Progenitor cell of endocrine pancreas (in vitro differentiated cells): Measurements from ENCODE around the gene AP1S1. TPM values are rescaled to one million over a fixed set of nuclear protein-coding genes. Genes with fewer than 3 reads are reported as not detected.
A peak's percentile ranks its signal among the peaks of the same experiment; 100 is the strongest.

Experiments
- DNase-seq: peaks from one replicate; pipeline ENCODE4 v3.0.0; 2021; ENCODE audit warnings: low spot score; ENCODE audit not compliant: unreplicated experiment
- H3K27ac Mint-ChIP-seq: 2 replicates; pipeline ENCODE4 v1.8.0; 2021; ENCODE audit warnings: mild to moderate bottlenecking, moderate library complexity, mixed read lengths
- H3K27me3 Mint-ChIP-seq: 2 replicates; pipeline ENCODE4 v1.8.0; 2021; ENCODE audit warnings: mixed read lengths
- H3K36me3 Mint-ChIP-seq: 2 replicates; pipeline ENCODE4 v1.8.0; 2022; ENCODE audit warnings: mixed read lengths; ENCODE audit not compliant: insufficient read depth
- H3K4me1 Mint-ChIP-seq: 2 replicates; pipeline ENCODE4 v1.8.0; 2021; ENCODE audit warnings: low read depth, mixed read lengths
- H3K4me3 Mint-ChIP-seq: 2 replicates; pipeline ENCODE4 v1.8.0; 2021; ENCODE audit warnings: low read depth, mild to moderate bottlenecking, moderate library complexity, mixed read lengths
- H3K9me3 Mint-ChIP-seq: 2 replicates; pipeline ENCODE4 v1.8.0; 2021; ENCODE audit warnings: low read depth, mixed read lengths
- CTCF ChIP-seq: fragments of 200-600 bp; sonication (generic); IDR thresholded peaks from one replicate; pipeline ENCODE4 v1.5.0; 2021; ENCODE audit warnings: antibody characterized with exemption, mild to moderate bottlenecking; ENCODE audit not compliant: unreplicated experiment
- total RNA-seq: library from RNA; stranded (reverse); gene quantifications from 2 replicates; pipeline ENCODE4 v1.2.1, GENCODE V29; 2021

AP1S1 gene
- total RNA-seq, 1 donor from 2014 or later: 61.3 TPM

DNA sequence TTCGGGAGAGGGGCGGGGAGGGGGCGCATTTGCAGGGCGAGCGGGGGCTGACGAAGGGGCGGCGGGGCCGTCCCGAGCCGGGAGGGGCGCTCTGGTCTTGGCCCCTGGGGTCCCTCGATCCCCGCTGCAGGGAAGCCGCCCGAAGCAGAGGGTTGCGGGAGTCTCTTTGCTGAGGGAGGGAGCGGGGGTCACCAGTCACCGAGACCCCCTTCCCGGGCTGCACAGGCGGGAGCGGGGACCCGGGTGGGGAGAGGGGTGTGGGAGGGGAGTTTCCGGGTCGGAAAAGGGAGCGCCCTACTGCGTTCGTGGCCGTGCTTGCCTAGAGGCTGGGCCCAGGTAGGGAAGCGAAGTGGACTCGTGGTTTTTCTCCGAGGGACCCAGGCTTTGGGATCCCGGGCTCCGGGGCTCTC is 422 bp downstream of the AP1S1 start:
- H3K27ac Mint-ChIP-seq: peak overlapping the region; percentile 86
- peaks cover 9% of the 10 kb centered on the region for H3K27me3 Mint-ChIP-seq
- peak overlapping the region; percentile 81 for H3K4me3 Mint-ChIP-seq
- H3K36me3 Mint-ChIP-seq: peaks cover 5% of the 10 kb centered on the region
- TF ChIP-seq CTCF: no peak
- H3K9me3 Mint-ChIP-seq: no peaks in the 10 kb centered on the region
- DNase-seq: no peak
- H3K4me1 Mint-ChIP-seq: peaks cover 9% of the 10 kb centered on the region

- TF ChIP-seq CTCF: no peak
- H3K27me3 Mint-ChIP-seq: peaks cover 8% of the 10 kb centered on the region
- no peaks in the 10 kb centered on the region for H3K9me3 Mint-ChIP-seq
- H3K4me3 Mint-ChIP-seq: peak overlapping the region; percentile 81
- H3K36me3 Mint-ChIP-seq: peaks cover 8% of the 10 kb centered on the region
- peak overlapping the region; percentile 86 for H3K27ac Mint-ChIP-seq
- peaks cover 7% of the 10 kb centered on the region for H3K4me1 Mint-ChIP-seq
- no peak for DNase-seq
Measured at GRCh38 chr7:101155303-101155702, 1.0 kb downstream of the AP1S1 start.

DNA sequence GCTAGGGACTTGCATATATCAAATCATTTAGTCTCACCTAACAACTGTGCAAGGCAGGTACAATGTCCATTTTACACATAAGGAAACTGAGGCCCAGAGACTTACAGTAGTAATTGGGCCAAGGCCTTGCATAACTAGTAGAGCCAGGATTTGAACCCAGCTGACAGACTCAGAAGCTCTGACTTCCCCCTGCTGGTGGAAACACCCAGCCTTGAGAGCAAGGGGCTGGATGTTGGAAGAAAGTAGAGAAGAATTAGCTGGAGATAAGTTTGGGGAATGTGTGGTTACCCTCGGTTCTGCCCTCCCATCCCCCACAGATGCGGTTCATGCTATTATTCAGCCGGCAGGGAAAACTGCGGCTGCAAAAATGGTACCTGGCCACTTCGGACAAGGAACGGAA is 2.0 kb downstream of the AP1S1 start:
- Mint-ChIP-seq H3K4me1 (peaks cover 7% of the 10 kb centered on the region), H3K27me3 (peaks cover 12% of the 10 kb centered on the region), H3K36me3 (peaks cover 9% of the 10 kb centered on the region), H3K4me3 (peak overlapping the region; percentile 29), H3K27ac (peak overlapping the region; percentile 27), H3K9me3 (no peaks in the 10 kb centered on the region)
- DNase-seq: no peak
- peak; percentile 11 for TF ChIP-seq CTCF

GRCh38 chr7:101156866-101157589 is 2.8 kb downstream of the AP1S1 start:
- Mint-ChIP-seq H3K9me3 (no peaks in the 10 kb centered on the region), H3K27me3 (peaks cover 16% of the 10 kb centered on the region), H3K4me3 (peak overlapping the region; percentile 5), H3K4me1 (peaks cover 7% of the 10 kb centered on the region), H3K36me3 (peaks cover 9% of the 10 kb centered on the region), H3K27ac (no peak overlapping the region)
- DNase-seq: no peak
- no peak for TF ChIP-seq CTCF

DNA sequence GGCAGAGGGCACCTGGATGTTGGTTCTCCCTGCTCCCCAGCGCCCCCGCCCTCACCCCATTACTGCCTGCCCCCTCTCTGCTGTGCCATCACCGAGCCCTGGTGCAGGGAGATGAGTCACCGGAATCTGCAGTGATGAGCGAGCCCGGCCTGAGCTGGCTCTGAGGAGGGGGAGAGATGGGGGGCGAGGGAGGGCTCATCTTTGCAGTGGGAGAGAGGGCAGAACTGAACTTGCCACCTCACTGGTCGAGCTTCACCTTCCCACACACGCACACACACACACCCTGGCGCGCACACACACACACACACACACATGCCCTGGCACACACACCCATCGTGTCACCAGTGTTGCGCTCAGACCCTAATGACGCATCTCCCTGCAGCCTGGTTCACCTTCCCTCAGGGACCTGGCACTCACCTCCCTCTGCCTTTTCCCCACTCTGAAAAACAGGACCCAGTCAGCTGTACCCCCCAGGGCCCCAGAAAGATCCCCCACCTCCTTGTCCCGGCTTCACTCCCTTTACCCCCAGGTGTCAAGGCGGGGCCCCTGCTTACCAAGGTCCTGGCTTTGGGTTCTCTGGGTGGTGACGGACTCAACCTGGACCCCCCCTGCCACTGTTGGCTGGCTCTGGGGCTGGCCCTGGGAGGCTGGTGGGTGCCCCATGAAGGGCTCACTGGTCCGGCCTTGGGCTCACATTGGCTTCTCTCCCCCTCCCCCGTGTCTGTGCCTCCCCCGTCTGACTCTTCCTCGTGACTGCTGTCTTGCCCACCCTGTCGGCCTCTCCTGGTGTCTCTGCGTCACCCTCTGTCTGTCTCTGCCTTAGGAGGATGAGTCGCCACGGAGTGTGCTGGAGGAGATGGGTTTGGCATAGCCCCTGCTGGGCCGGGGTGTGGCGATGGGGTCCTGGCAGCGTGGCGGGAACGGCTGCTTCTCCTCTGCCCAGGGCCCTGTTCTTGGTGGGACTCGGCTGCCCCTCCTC is 5.7 kb downstream of the AP1S1 start:
- Mint-ChIP-seq H3K4me3 (no peak overlapping the region), H3K27ac (no peak overlapping the region), H3K27me3 (peaks cover 18% of the 10 kb centered on the region), H3K9me3 (no peaks in the 10 kb centered on the region), H3K4me1 (peaks cover 11% of the 10 kb centered on the region), H3K36me3 (peaks cover 9% of the 10 kb centered on the region)
- TF ChIP-seq CTCF: no peak
- no peak for DNase-seq
